Measurements from ENCODE around the gene LCLAT1.

LCLAT1 gene

GRCh38 chr2:30549096-30549495, 102.0 kb downstream of the LCLAT1 start:
- no peak overlapping the region for H3K27ac ChIP-seq
- no peak for TF ChIP-seq CTCF (conservative IDR thresholded peaks at IDR 0.05)

- no peak for TF ChIP-seq CTCF (conservative IDR thresholded peaks at IDR 0.05)
- H3K27ac ChIP-seq = no peak overlapping the region
These were observed 112.7 kb downstream of the LCLAT1 start for GRCh38 chr2:30559544-30560275.

- no peak overlapping the region for H3K27ac ChIP-seq
- TF ChIP-seq CTCF (conservative IDR thresholded peaks at IDR 0.05) = no peak
These were observed 114.3 kb downstream of the LCLAT1 start for GRCh38 chr2:30561349-30561748.

GRCh38 chr2:30565851-30566358, 118.9 kb downstream of the LCLAT1 start:
- H3K27ac ChIP-seq = no peak overlapping the region
- TF ChIP-seq CTCF (conservative IDR thresholded peaks at IDR 0.05) = no peak

GRCh38 chr2:30566631-30567030, 119.6 kb downstream of the LCLAT1 start:
- no peak overlapping the region for H3K27ac ChIP-seq
- TF ChIP-seq CTCF (conservative IDR thresholded peaks at IDR 0.05) = no peak

GRCh38 chr2:30567317-30567716, 120.3 kb downstream of the LCLAT1 start:
- no peak overlapping the region for H3K27ac ChIP-seq

GRCh38 chr2:30569946-30570345, 122.9 kb downstream of the LCLAT1 start:
- no peak overlapping the region for H3K27ac ChIP-seq
- TF ChIP-seq CTCF (conservative IDR thresholded peaks at IDR 0.05) = no peak

More at GRCh38 chr2:30567317-30567716, 120.3 kb downstream of the LCLAT1 start:
- no peak for TF ChIP-seq CTCF (conservative IDR thresholded peaks at IDR 0.05)
